Dedifferentiated amniotic fluid mesenchymal stem cell (primary cell): ENCODE results near the gene OSBP2.
"Not testable (repeated sequence)": the region's sequence is repeated elsewhere in the genome, so short reads cannot be mapped to it uniquely, and the experiment has no call there.

Experiments used
- DNase-seq: peaks from one replicate; pipeline ENCODE4 v3.0.0-alpha.2; 2016; ENCODE audit errors: extremely low spot score

The OSBP2 gene

DNA sequence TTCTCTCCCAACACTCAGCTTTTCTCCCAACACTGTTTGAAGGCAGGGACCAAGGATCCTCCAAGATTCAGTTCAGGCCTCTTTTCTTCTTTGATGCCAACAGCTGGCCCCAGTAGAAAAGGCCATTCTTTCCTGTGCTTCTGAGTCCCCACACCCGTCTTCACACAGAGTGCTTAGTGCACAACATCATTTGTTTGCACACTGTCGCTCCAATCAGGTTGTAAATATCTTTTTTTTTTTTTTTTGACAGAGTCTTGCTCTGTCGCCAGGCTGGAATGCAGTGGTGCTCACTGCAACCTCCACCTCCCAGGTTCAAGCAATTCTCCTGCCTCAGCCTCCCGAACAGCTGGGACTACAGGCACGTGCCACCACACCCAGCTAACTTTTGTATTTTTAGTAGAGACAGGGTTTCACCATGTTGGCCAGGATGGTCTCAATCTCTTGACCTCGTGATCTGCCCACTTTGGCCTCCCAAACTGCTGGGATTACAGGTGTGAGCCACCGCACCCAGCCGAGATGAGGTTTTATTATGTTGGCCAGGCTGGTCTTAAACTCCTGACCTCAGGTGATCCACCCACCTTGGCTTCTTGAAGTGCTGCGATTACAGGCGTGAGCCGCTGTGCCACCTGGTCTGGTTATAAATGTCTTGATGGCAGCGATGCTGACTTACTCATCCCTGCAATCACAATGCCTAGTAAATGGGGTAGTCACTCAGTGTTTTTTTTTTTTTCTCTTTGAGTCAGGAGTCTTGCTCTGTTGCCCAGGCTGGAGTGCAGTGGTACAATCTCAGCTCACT lies 14.6 kb upstream of the OSBP2 start:
- not testable (repeated sequence) for DNase-seq

DNA sequence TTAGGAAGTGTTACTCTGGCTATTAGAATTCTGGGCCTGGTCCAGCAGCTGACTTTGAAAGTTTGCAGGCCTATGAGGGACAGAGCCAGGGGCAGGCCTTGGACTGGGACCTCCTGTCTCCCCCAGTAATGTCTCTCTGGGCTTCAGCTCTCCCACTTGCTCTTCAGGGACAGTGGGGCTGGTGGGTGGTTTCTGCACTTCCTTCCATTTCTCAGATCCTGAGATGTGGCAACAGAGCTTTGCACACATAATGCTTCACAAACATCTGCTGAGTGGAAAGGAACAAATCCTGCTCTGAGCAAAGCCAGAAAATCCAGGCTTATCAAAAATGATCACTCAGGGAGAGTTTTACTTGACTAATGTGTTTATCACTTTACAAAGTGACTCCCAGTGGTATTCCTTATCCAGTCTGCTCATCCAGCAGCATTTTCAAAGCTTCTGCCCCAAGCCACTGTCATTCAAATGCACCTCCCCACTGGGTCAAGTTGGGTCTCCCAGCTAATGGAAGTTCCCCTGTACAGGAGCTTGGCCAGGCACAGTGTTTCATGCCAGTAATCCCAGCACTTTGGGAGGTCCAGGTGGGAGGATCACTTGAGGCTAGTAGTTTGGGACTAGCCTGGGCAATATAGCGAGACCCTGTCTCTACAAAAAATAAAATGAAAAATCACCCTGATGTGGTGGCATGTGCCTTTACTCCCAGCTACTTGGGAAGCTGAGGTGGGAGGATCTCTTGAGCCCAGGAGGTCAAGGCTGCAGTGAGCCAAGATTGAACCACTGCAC lies 13.5 kb upstream of the OSBP2 start:
- no peak for DNase-seq

DNA sequence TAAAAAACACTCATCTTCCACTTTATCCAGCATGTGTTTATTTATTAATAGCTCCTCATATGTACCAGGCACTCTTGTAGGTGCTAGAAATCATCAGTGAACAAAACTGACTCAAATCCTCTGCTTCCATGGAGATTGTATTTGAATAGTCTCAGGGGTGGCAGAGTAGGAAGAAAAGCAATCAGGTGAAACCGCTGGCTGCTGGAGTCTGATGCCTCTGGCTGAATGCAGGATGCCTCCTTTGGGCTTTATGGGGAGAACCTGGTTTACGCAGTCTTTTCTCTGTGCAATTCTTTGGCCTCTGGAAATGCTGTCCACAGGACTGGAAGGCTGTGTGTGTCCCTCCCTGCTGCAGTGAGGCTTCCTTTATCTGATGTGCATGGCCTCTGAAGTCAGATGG lies 12.8 kb upstream of the OSBP2 start:
- DNase-seq: no peak

DNA sequence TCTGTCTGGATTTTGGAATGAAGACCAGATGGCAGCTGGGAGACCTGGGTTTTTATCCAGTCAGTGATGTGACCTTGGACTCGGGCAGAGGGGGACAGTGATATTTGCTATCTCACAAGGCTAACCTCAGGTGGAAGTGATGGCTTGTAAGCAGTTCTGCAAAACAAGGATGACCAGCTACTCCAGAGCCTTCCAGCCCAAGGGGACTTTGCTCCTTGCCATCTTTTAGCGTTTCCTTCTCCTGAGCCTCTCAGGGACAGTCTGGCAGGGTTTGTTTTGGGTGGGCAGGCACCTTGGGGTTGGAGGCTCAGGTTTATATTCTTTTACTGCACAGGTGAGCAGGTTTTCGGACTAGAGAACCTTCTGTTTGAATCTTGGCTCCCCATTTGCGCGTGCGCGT lies 9.5 kb upstream of the OSBP2 start:
- no peak for DNase-seq

DNA sequence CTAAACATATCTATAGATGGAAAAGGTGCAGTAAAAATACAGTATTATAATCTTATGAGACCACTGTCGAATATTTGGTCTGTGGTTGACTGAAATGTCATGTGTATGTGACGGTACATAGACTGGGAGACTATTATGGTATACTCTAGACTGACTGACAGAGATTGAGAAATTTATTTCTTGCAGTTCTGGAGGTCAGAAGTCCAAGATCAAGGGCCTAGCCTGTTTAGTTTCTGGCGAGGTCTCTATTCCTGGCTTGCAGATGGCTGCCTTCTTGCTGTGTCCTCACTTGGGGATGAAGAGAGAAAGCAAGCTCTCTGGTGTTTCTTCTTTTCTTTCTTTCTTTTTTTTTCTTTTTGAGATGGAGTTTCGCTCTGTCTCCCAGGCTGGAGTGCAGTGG lies 7.3 kb upstream of the OSBP2 start:
- DNase-seq: no peak

DNA sequence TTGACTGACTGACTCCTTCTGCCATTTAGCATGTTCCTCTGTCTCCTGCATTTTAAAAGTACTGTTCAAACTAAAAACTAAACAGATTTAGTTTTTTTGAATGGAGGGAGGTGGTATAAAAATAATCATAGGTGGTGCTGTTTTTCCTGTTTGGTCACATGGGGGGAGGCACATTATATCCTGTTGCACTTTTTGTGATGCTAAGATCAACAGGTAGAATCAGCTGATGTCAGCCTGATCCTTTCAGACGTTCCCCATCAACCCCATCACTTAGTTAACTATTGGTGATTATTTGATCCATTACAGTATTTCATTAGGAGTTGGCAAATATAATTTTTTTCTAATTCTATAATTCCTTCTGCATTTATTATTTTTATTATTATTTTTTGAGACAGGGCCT lies 5.1 kb upstream of the OSBP2 start:
- DNase-seq: no peak

DNA sequence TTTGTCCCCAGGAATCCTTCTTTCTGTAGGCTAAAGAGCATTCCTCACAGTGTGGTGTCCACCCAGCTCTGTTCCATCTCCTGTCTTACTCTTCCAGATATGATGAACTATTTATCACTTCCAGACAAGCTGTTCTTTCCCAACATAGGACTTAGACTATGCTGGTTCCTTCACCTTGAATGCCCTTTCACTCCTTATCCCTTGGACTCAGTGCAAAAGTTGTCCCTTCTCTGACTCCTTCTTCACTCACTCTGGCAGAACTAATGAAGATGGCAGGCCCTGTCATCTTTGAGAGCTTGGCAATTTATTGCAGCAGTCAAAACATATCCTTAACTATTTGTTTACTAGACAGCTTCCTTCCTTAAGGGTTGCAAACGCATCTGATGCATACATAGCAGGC lies 3.5 kb upstream of the OSBP2 start:
- no peak for DNase-seq

DNA sequence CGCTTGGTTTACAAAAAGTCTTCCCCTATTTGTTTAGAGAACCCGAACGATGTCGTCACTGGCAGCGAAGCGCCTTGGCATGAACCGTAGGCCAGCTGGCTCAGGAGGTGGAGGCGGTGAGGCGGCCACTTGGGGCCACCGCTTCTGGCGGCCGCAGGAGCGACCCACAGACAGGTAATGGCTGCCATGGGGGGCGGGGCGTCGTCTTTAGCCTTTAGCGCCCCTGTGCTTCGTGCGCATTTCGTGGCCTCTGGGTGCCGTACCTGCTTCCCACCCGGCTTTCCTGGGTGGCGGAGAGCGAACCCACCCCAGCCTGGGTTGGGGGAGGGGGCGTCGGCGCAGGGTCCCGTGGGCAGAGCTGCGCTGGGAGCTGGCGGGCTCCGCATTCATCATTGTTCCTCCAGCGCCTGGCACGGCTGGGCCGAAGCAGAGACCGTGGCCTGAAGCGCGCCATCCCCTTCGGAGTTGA lies 469 bp upstream of the OSBP2 start:
- DNase-seq: no peak

DNA sequence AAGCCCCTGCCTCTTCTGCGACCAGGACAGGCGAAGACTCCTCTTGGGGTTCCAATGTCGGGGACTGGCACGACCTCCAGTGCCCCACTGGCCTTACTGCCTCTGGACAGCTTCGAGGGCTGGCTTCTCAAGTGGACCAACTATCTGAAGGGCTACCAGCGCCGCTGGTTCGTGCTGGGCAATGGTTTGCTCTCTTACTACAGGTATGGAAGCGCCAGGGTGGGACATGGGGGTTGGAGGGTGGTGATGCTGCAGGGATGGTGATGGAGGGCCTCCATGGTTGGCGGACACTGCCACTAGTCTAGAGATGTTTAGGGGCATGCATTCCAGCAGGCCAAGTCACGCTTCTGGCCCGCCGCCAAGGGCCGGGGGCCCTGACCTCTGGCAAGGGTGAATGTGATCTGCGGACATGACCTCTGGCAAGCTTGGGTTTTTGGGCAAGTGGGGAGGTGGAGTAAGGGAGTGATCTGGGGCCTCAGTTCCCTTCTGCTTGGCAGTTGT lies 727 bp downstream of the OSBP2 start:
- DNase-seq: no peak

DNA sequence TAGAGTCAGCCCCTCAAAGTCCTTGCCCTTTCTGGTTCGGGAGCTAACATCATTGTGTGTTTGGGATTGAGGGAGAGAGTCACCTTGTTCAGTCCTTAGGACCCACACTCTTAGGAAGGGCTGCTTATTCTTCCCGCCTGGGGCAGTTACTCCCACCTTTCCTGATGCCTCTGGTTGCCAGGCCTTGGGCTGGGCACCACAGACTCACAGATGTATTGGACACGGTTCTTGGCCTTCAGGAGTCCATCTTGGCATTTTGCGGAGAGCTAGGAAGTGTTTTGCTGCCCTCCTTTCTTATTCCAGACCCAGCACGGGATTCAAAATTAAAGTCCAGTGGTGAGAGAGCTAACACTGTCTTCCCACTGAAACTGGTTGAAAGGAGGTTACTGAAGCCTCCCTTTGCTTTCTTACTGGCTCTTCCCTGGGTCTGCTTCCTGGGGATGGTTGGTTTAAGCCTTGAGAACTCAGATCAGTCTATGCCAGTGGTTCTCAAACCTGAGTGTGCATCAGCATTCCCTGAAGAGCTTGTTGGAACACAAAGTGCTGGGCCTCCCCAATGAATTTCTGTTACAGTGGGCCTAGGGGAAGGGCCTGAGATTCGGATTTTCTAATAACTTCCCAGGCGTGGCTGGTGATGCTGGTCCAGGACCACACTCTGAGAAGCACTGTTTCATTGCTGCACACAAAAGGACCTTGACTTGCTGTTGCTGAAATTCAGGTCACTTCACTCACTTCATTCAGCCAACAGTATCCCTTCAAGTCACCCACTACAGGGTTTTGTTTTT lies 1.4 kb downstream of the OSBP2 start:
- DNase-seq: no peak

DNA sequence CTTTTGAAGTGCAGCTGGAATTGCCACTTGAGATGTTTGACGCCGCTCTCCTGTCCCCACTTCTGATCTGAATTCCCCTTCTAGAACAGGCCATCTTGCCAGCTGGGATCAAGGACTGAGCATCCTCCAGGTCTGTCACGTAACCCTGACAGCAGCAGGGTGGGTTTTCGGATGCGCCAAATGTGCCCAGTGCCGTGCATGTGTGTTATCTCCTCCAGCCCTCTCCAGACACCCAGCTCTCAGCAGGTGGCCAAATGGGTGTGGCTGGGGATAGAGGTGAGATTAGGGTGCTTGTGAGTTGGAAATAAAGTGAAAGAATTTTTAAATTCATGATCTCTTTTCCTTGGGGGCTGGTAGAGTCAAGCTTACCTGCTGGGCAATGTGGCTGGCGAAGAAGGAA lies 3.3 kb downstream of the OSBP2 start:
- DNase-seq: no peak

DNA sequence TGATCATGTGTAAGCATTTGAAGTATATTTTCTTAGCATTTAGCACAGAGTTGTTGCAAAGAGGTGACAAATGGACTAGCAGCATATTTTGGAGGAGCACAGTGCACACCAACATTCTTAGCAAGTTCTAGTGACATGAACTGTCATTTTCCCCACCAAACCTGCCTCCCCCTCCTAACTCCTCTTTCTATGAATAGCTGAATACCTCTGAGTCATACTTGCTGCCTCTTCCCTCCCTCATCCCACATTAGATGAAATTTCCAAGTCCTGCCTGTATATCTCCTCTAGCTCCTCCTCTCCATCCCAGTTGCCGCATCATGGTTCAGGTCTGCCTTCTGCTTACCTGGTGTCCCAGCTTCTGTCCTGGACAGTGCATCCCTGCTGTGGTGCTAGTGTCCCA lies 7.2 kb downstream of the OSBP2 start:
- DNase-seq: no peak

DNA sequence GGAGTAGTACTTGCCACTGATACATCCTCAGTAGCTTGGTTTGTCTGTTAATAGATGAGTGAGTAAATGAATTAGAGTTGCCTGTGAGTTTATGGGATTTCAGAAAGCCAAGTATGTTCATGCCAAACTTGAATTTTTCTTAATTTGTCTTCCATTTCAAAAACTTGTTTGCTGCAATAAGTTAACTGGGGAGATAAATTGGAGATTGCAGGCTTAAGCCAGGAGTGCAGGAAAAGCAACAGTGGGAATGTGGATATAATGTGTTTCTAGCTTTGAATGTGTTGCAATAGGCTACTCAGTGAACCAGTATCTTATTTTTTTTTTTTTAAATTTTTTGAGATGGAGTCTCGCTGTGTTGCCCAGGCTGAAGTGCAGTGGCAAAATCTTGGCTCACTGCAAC lies 8.2 kb downstream of the OSBP2 start:
- DNase-seq: no peak

DNA sequence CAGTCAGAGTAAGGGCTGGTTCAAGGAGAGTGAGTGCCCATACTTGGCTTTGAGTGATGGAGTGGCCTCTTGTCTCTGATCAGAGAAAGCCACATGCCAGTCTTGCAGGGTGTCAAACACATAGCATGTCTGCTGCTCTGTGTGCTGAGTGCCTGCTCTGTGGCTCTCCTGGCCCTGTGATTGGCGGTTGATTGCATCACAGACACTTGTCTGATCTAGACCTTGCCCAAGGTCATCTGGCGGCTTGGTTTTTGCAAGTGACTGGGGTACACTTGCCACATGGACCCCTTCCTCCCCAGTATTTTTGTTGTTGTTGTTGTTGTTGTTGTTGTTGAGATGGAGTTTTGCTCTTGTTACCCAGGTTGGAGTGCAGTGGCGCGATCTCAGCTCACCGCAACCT lies 10.3 kb downstream of the OSBP2 start:
- DNase-seq: no peak

DNA sequence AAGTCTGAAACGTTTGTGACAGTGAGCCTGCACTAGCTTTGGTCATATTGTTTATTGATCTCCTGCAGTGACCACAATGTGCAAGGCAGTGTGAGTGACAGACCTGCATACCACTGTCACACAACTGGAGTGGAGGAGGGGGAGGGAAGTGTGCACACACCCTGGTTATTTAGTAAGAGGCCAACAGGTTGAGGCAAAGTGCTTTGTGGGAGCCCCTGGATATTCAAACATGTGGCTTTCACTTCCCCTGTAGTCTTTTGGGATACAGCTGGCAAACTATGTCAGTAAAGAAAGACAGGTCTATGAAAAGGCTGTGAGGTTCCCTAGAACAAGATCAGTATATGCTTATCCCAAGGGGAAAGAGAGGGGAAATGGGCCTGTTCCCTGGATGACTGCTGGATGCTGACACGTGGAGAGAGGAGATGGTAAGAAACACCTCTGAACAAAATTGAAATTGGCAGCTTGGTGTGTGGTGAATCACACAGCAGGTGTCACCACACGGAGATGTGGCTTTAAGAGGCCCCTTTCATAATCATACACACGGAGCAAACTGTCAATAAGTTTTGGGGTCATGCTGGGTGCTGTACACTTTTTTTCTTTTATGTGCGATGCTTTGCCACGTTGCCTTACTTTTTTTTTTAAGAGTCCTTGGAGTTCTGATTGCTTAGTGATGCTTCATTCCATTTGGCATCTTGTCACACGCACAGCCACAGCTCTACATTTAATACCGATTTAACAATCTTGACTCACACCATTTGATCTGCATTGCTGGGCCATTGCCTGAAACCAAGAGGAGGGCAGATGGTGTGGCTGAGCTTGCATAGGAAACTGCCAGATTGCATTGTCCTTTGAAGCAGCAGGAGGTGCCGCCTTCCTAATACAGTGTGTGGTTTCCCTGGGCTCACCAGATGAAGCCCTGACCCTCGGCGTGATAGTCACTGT lies 11.3 kb downstream of the OSBP2 start:
- peak; percentile 70 for DNase-seq

DNA sequence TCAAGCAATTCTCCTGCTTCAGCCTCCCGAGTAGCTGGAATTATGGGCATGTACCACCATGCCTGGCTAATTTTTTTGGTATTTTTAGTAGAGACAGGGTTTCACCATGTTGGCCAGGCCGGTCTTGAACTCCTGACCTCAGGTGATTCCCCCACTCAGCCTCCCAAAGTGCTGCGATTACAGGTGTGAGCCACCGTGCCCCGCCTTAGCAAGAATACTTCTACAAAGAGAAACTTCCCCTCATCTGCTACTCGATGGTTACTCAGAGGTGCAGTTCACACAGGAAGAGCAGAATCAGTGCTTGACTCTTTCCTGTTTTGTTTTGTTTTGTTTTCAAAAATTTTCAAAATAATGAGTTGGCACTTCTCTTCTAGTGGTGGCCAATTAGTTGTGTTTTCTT lies 15.3 kb downstream of the OSBP2 start:
- not testable (repeated sequence) for DNase-seq

DNA sequence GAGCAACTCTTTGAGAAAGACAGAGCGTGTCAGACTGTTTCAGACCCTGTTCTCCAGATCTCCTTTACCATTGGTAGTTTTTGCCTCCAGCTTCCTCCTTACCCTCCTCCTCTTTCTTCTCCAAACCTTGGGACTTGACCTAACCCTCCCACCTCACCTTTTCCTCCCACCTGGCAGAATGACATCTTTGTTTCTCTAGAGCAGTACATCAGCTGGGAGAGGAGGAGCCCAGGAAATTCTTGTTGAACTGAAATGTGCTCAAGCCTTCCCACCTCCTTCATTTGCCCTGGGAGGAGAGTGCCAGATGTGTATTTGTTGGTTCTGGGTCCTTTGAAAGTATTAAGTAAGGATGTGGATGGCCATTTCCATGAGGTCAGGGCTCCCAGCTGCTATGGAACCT lies 17.4 kb downstream of the OSBP2 start:
- DNase-seq: no peak

DNA sequence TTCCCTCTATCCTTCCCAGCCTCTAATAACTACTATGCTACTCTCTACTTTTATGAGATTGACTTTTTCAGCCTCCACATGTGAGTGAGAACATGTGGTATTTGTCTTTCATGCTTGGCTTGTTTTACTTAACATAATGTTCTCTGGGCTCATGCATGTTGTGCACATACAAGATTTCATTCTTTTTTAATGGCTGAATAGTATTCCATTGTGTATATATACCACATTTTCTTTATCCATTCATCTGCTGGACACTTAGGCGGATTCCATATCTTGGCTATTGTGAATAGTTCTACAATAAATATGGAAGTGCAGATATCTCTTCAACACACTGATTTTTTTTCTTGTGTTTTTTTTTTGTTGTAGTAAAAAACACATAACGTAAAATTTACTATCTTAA lies 19.4 kb downstream of the OSBP2 start:
- DNase-seq: no peak

DNA sequence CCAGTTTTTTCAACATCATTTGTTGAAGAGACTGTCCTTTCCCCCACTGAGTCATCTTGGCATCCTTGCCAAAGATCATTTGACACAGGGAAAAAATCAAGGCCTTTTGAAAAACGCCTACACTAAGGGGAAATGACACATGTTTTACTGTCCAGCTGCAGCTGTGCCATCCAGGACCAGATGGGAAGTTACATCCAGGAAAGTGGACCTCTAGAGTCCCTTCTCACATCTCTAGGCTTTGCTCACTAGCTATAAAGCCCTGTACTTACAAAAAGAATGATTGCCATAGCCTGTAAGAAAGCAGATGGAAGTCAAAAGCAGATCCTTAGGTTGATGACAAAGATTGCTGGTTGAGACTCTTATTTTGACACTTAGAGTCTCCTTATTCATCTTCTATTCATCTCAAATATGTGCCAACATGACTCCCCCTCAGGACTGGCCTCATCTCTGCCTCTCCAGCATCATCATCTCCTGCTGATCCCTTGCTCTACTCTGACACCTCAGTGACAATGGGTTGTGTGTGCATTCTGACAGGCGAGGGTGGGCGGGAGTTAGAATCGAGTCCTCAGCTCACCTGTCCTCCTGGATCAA lies 22.8 kb downstream of the OSBP2 start:
- peak; percentile 56 for DNase-seq

DNA sequence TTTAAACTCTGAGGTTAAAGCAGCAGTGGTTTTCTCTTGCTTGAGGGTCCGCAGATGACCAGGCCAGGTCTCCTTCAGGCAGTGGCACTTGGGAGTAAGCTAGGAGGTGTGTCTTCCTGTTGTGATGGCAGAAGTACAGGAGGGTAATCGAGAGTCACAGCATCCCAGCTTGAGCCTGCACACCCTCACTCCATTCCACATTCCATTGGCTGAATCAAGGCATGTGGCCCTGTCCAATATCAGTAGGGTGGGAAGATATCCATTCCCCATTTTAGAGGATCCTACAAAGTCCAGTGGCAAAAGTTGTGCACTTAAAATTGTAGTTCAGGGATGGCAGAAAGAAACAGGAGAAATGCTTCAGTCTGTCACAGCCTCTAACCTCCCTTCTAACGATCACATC lies 23.3 kb downstream of the OSBP2 start:
- no peak for DNase-seq

DNA sequence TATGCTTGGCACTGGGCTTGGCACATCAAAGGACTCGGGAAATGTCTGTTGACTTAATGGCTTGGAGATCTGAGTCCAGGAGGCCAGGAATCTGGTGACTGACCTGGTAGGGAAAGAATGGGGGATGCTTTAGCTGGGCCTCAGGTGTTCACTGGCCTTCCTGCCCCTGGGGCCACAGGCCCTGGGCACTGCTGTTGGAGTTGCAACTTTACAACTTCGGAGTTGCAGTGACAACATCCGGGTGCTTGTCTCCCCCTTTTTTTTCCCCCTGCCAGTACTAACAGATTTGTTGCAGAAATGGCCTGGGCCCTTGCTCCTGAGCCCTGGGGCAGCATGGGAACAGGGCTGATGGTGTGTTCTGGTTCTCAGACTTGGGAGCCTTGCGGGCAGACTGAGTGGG lies 23.8 kb downstream of the OSBP2 start:
- DNase-seq: no peak
